ENCODE results near the gene HIGD2A.

DNA sequence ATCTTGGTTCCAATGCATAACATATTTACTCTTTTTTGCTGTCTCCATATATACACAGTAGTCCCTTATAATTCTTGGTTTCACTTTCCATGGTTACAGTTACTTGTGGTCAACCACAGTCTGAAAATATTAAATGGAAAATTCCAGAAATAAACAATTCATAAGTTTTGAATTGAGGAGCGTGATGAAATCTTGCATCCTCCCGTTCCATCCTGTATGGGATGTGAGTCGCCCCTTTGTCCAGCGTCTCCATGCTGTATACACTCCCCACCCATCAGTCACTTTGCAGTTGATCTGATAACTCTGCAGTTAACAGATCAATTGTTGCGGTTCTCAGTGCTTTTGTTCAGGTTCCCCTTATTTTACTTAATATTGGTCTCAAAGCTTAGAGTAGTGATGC lies 48.1 kb downstream of the HIGD2A start:
- no peak for TF ChIP-seq POLR2A (IDR thresholded peaks at IDR 0.05; ENCODE audit: low read length)
- TF ChIP-seq ZC3H11A (IDR thresholded peaks at IDR 0.05): no peak
- TF ChIP-seq EP300 (IDR thresholded peaks at IDR 0.05): no peak
- TF ChIP-seq SMC3 (IDR thresholded peaks at IDR 0.05): no peak
- TF ChIP-seq, protein P1, sequence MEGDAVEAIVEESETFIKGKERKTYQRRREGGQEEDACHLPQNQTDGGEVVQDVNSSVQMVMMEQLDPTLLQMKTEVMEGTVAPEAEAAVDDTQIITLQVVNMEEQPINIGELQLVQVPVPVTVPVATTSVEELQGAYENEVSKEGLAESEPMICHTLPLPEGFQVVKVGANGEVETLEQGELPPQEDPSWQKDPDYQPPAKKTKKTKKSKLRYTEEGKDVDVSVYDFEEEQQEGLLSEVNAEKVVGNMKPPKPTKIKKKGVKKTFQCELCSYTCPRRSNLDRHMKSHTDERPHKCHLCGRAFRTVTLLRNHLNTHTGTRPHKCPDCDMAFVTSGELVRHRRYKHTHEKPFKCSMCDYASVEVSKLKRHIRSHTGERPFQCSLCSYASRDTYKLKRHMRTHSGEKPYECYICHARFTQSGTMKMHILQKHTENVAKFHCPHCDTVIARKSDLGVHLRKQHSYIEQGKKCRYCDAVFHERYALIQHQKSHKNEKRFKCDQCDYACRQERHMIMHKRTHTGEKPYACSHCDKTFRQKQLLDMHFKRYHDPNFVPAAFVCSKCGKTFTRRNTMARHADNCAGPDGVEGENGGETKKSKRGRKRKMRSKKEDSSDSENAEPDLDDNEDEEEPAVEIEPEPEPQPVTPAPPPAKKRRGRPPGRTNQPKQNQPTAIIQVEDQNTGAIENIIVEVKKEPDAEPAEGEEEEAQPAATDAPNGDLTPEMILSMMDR (IDR thresholded peaks at IDR 0.05): no peak
- TF ChIP-seq, protein P2, sequence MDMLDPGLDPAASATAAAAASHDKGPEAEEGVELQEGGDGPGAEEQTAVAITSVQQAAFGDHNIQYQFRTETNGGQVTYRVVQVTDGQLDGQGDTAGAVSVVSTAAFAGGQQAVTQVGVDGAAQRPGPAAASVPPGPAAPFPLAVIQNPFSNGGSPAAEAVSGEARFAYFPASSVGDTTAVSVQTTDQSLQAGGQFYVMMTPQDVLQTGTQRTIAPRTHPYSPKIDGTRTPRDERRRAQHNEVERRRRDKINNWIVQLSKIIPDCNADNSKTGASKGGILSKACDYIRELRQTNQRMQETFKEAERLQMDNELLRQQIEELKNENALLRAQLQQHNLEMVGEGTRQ (IDR thresholded peaks at IDR 0.05): no peak
- TF ChIP-seq, protein P3, sequence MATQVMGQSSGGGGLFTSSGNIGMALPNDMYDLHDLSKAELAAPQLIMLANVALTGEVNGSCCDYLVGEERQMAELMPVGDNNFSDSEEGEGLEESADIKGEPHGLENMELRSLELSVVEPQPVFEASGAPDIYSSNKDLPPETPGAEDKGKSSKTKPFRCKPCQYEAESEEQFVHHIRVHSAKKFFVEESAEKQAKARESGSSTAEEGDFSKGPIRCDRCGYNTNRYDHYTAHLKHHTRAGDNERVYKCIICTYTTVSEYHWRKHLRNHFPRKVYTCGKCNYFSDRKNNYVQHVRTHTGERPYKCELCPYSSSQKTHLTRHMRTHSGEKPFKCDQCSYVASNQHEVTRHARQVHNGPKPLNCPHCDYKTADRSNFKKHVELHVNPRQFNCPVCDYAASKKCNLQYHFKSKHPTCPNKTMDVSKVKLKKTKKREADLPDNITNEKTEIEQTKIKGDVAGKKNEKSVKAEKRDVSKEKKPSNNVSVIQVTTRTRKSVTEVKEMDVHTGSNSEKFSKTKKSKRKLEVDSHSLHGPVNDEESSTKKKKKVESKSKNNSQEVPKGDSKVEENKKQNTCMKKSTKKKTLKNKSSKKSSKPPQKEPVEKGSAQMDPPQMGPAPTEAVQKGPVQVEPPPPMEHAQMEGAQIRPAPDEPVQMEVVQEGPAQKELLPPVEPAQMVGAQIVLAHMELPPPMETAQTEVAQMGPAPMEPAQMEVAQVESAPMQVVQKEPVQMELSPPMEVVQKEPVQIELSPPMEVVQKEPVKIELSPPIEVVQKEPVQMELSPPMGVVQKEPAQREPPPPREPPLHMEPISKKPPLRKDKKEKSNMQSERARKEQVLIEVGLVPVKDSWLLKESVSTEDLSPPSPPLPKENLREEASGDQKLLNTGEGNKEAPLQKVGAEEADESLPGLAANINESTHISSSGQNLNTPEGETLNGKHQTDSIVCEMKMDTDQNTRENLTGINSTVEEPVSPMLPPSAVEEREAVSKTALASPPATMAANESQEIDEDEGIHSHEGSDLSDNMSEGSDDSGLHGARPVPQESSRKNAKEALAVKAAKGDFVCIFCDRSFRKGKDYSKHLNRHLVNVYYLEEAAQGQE (IDR thresholded peaks at IDR 0.05): no peak
- TF ChIP-seq BHLHE40 (IDR thresholded peaks at IDR 0.05; ENCODE audit: low read depth, low read length): no peak
- no peak for TF ChIP-seq JUNB (IDR thresholded peaks at IDR 0.05)
- TF ChIP-seq FOSL2 (IDR thresholded peaks at IDR 0.05): no peak
- no peak for TF ChIP-seq FOSL2 (CRISPR knock-in tag; IDR thresholded peaks at IDR 0.05)
- no peak for TF ChIP-seq MYC (IDR thresholded peaks at IDR 0.05; ENCODE audit: borderline replicate concordance, low read length)
- no peak for TF ChIP-seq CBX2 (IDR thresholded peaks at IDR 0.05; ENCODE audit: borderline replicate concordance, low read depth)
